Right lobe of liver (tissue), 6 donors: Measurements from ENCODE around the gene METTL16. TPM values are rescaled to one million over a fixed set of nuclear protein-coding genes. Genes with fewer than 3 reads are reported as not detected.
A peak's percentile ranks its signal among the peaks of the same experiment; 100 is the strongest.
"Not testable (repeated sequence)": the region's sequence is repeated elsewhere in the genome, so short reads cannot be mapped to it uniquely, and the experiment has no call there.

Experiments
- ATAC-seq, 4 donors: fragments of 200-7000 bp; cut with Tn5 transposase; one replicate each; pipeline ENCODE4 v1.9.1; 2020; ENCODE audit warnings: mild to moderate bottlenecking in 4 of 4, moderate library complexity in 4 of 4
- DNase-seq, 3 donors: peaks; one replicate each; pipeline ENCODE4 v3.0.0-alpha.2; 2020
- H3K27ac ChIP-seq, 3 donors: fragments of 200-600 bp; one replicate each; pipeline ENCODE4 v1.8.0; 2022
- H3K27me3 ChIP-seq, 2 donors: fragments of 200-600 bp; one replicate each; pipeline ENCODE4 v1.8.0; 2022
- H3K36me3 ChIP-seq, 4 donors: fragments of 200-600 bp; sonication (generic) in 1 of 4; one replicate each; pipeline versions ENCODE4 v1.5.1 to v1.8.0; 2017 to 2022; ENCODE audit warnings: control low read depth in 1 of 4
- H3K4me1 ChIP-seq, 4 donors: fragments of 200-600 bp; sonication (generic) in 1 of 4; one replicate each; pipeline versions ENCODE4 v1.5.1 to v1.8.0; 2017 to 2022; ENCODE audit warnings: control low read depth in 1 of 4
- H3K4me3 ChIP-seq, 3 donors: fragments of 200-600 bp; one replicate each; pipeline ENCODE4 v1.8.0; 2022
- H3K9me3 ChIP-seq, 4 donors: fragments of 200-600 bp; sonication (generic) in 1 of 4; one replicate each; pipeline versions ENCODE4 v1.5.1 to v1.8.0; 2017 to 2022; ENCODE audit warnings: control low read depth in 1 of 4
- CTCF ChIP-seq, 4 donors: fragments of 200-600 bp in 3 of 4; fragments of 450-650 bp in 1 of 4; IDR thresholded peaks; one replicate each; pipeline versions ENCODE4 v1.5.1 to v1.8.0; 2016 to 2022; ENCODE audit warnings: antibody characterized with exemption in 4 of 4, mild to moderate bottlenecking in 2 of 4
- POLR2A ChIP-seq: fragments of 450-650 bp; IDR thresholded peaks from one replicate; pipeline ENCODE4 v1.6.1; 2017; ENCODE audit warnings: antibody characterized with exemption, mild to moderate bottlenecking
- WGBS: methylation state at CpG from one replicate; pipeline ENCODE4 v1.1.6; 2018; ENCODE audit warnings: low coverage, low lambda C conversion rate; ENCODE audit not compliant: insufficient coverage; ENCODE audit errors: missing lambda C conversion rate; 5-methylcytosine and 5-hydroxymethylcytosine counted together
- intact Hi-C, 2 donors: fragments of 100-400 bp; cut with DNase I; formaldehyde crosslinking; loops; one replicate each; pipeline versions ENCODE4 v1.11.2 to v1.14.1; 2022
- total RNA-seq, 6 experiments: library from RNA; depleted of rRNA in 2 of 6; stranded (reverse); fragments of >200 nt in 2 of 6; fragmentation: NEBNext Ultra II Directional in 3 of 6; extraction: Animal tissue kit (Norgen Biotek cat#: 25700) in 3 of 6; gene quantifications; one replicate each; pipeline versions ENCODE4 v1.1.0 to v1.2.4, GENCODE V29; 2016 to 2023
- donor health status: DM: no; HTN: yes; CAD: no.
- donor health status: DM: no; HTN: no; CAD: no.
- donor health status: DM: no; HTN: no; CAD: no.
- donor health status: DM: no; HTN: yes; CAD: no.
- donor health status: DM: no; HTN: yes; CAD: no.

Gene METTL16
- total RNA-seq, 6 experiments from 2014 or later = 8.4 to 12.1 (median 9.3) TPM

DNA sequence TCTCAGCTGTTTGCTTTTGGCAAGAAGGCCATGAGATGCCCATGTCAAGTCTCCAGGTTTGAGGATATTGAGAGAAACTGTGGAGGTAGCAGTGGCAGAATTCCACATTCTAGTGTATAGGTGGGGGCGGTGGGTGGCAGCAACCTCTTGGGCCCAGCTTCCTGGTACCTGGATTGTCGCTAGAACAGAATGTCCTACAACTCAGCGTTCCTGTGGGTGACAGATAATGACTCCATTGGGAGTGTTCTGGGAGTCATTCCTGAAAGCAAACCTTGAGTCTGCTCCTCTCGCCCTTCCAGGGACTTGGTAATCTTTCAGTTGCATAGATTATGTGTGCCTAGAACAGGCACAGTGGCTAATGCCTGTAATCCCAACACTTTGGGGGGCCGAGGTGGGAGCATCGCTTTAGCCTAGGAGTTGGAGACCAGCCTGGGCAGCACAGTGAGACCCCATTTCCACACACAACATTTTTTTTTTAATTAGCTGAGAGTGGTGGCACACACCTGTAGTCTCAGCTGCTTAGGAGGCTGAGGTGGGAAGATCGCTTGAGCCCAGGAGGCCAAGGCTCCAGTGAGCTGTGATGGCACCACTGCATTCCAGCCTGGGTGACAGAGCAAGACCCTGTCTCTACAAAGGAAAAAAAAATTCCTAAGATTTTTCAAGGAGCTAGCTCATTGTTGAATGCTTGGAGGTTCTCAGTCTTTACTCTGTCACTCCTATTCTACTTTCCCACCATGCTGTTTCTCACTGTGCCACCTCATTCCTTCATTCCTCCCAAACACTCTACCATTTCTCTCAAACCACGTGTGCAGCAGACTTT lies 37.9 kb upstream of the METTL16 start:
- intact Hi-C loops = no loop called here
- no peak overlapping the region for H3K27ac ChIP-seq
- no peaks in the 10 kb centered on the region for H3K27me3 ChIP-seq
- no peak for DNase-seq
- H3K4me3 ChIP-seq = no peak overlapping the region
- 58% methylated on average over 1 of the region's 8 CpGs for WGBS
- H3K4me1 ChIP-seq = peaks cover 0 to 13% (median 3%) of the 10 kb centered on the region in 4 donors
- ATAC-seq = no peak
- H3K9me3 ChIP-seq = no peaks in the 10 kb centered on the region
- TF ChIP-seq CTCF (IDR thresholded peaks at IDR 0.05) = no peak
- TF ChIP-seq POLR2A = no peak
- no peaks in the 10 kb centered on the region for H3K36me3 ChIP-seq

GRCh38 chr17:2548026-2548425 lies 36.3 kb upstream of the METTL16 start:
- not testable (repeated sequence) for DNase-seq, H3K27ac ChIP-seq
- 89% methylated on average over 5 of the region's 9 CpGs for WGBS

DNA sequence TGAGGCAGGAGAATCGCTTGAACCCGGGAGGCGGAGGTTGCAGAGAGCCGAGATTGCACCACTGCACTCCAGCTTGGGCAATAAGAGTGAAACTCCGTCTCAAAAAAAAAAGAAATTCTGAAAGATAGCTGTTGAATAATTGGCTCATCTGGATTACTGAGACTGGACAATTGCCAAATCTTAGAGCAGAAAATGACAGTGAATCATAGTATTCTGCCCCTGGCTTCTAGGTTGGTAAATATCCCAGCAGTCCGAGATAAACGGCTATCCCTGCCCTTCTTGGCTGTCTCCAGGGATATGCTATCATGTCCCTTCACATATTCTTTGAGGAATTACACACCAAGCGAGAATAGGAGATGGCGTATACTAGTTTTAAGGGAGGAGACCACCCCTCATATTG lies 35.5 kb upstream of the METTL16 start:
- Histone ChIP-seq H3K4me3 (no peak overlapping the region), H3K36me3 (no peaks in the 10 kb centered on the region), H3K27ac (no peak overlapping the region), H3K9me3 (no peaks in the 10 kb centered on the region), H3K27me3 (no peaks in the 10 kb centered on the region), H3K4me1 (peaks cover 0 to 17% (median 3%) of the 10 kb centered on the region in 4 donors)
- ATAC-seq = peak; percentile 33 to 81 (median 60)
- TF ChIP-seq POLR2A = no peak
- WGBS = 31% methylated on average over 9 of the region's 9 CpGs
- intact Hi-C loops = no loop called here
- DNase-seq = no peak

More at GRCh38 chr17:2548026-2548425, 36.3 kb upstream of the METTL16 start:
- H3K27me3 ChIP-seq, intact Hi-C loops, H3K36me3 ChIP-seq, H3K4me3 ChIP-seq, H3K9me3 ChIP-seq, ATAC-seq: not testable (repeated sequence)
- peaks cover 0 to 17% (median 3%) of the 10 kb centered on the region in 4 donors for H3K4me1 ChIP-seq

DNA sequence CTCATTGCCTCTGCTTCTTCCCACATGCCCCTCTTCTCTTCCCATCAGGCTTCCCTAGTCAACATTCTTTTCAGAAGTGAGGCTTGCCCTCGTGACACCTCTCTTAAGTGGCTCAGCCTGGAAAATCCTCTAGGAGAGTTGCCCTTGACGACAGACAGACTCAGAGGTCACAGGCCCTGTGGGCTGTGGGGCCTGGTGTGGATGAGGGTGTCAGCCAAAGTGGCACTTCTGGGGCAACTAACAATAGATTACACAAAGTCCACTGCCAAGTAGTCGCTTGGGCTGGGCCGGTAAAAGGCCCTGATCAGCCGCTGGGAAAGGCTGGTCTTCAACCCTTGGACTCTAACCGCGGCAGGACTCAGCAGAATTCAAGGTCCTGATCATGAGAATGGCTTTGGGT lies 33.7 kb upstream of the METTL16 start:
- peaks cover 0 to 17% (median 3%) of the 10 kb centered on the region in 4 donors for H3K4me1 ChIP-seq
- no peak overlapping the region for H3K4me3 ChIP-seq
- no peak for TF ChIP-seq CTCF (IDR thresholded peaks at IDR 0.05)
- TF ChIP-seq POLR2A = no peak
- DNase-seq (peak; percentile 49 to 78 (median 77)), ATAC-seq (peak; percentile 83 to 95 (median 89))
- intact Hi-C loops = no loop called here
- H3K36me3 ChIP-seq = no peaks in the 10 kb centered on the region
- H3K27me3 ChIP-seq = no peaks in the 10 kb centered on the region
- peak overlapping the region in 1 of 3 donors; percentile 43 for H3K27ac ChIP-seq
- H3K9me3 ChIP-seq = no peaks in the 10 kb centered on the region
- WGBS = 21% methylated on average over 4 of the region's 7 CpGs

- Histone ChIP-seq H3K27me3 (no peaks in the 10 kb centered on the region), H3K4me3 (no peak overlapping the region), H3K27ac (no peak overlapping the region), H3K4me1 (peaks cover 0 to 17% (median 3%) of the 10 kb centered on the region in 4 donors), H3K36me3 (no peaks in the 10 kb centered on the region), H3K9me3 (no peaks in the 10 kb centered on the region)
- 69% methylated on average over 2 of the region's 7 CpGs for WGBS
- ATAC-seq (peak in 2 of 4 donors; percentile 22 to 38), DNase-seq (no peak)
- intact Hi-C loops = no loop called here
- TF ChIP-seq POLR2A (no peak), CTCF (IDR thresholded peaks at IDR 0.05) (no peak)
These were observed 30.8 kb upstream of the METTL16 start for GRCh38 chr17:2542456-2542855.
